ENCODE results near the gene CHKA.
A peak's percentile ranks its signal among the peaks of the same experiment; 100 is the strongest.

CHKA gene

DNA sequence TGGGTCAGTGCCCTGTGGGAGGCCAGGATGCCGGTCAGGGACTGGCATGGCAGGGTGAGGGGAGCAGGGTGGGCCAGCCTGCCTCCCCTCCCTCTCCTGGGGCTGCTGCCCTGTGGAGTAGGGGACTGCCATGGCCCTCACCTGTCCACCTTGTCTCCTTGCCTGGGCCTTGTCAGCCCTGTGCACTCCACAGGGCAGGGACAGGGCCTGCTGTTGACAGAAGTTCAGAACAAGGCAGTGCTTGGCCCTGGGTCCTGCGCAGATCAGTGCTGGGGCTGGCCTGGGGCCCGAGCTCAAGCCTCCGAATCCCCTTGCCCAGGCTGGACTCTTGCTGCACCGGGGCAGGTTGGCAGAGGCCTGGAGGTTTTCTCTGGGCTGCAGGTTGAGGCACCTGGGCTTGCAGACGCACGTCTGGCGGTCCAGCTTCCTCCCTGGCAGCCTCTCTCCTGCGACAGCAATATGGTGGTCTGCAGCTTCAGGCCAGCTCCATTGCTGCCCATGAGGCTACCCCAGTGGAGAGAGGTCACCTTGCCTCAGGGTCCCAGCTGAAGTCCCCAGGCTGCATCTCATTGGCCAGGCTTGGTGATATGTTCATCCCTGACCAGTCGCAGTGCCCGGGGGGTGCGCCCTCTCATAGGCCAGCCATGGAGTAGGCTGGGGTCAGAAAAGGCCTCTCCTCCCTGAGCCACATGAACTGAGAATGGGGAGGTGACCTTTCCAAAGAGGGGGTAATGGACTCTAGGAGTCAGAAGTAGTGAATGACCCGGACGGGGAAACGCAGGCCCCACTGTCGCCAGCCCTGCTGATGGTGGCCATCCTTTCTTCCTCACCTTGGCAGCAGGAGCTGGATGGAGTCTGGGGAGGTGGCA lies 21.5 kb upstream of the CHKA start:
- DNase-seq, result no peak

DNA sequence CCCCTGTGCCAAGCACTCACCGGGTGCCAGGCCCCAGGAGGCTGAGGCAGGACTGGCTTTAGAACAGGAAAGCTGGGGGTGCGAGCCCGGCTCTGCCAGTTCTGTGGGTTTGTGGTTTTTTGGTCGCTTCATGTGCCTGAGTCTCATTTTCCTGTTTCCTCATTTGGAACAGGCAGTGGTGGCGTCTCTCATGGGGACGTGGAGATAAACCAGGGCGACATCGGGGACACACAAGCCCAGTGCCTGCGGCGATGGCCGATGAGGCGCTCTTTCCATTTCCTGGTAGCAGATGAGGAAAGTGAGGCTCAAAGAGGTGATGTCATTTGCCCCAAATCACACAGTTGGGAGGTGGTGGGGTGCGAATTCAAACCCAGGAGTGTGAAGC lies 20.8 kb upstream of the CHKA start:
- DNase-seq, result peak; percentile 96

DNA sequence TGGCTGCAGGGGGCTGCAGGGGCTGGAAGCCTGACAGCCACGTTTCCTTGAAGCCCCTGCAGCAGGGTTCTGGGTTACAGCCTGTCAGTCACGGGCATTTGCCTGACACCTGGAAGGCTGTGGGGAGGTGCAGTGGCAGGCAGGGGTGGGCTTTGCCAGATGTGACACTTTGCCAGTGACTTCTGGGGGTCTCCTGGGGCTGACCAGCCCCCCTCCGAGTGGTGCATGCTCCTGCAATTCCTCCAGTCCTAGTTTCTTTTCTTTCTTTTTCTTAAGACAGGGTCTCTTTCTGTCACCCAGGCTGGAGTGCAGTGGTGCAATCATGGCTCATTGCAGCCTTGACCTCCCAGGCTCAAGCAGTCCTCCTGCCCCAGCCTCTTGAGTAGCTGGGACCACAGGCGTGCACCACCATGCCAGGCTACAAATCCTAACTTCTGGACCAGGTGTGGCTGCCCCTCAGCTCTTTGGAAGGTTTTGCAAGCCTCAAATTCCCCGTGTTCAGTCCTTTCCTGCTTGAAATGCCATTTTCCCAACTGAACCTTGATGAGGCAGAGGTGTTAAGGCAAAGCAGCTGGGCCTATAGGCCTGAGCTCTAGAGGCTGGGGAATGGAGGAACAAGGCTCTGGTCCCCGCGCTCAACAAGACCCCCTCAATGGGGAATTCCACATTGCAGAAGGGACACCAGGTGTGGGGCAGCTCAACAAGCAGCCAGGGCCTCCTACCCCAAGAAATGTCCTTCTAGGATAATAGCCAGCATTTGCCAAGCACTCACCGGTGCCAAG lies 20.2 kb upstream of the CHKA start:
- DNase-seq, result no peak

DNA sequence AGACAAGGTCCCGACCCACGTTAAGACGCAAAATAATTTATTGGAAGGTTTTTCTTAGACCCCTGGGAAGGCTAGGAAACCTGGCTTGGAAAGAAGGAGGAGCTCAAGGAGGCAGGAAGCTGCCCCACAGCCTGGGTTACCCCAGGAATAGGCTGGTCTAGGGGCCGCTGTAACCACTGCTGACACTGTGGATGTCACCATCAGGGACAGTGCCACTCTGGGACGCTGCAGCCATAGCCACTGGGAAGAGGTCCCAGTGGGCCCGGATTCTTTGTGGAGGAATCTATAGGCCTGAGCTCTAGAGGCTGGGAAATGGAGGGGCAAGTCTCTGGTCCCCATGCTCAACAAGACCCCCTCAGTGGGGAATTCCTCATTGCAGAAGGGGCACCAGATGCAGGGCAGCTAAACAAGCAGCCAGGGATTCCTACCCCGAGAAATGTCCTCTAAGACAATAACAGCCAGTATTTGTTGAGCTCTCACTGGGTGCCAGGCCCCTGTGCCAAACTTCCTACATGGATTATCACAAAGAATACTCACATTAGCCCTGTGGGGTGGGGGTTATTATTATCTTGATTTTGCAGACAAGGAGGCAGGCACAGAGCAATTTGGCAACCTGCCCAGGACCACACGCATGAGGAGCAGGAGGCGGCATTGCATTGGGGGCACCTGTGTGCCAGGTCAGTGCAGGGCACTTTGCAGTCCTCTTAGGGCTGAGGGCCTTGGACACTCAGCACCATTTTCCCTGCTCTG lies 19.5 kb upstream of the CHKA start:
- DNase-seq, result peak; percentile 83

DNA sequence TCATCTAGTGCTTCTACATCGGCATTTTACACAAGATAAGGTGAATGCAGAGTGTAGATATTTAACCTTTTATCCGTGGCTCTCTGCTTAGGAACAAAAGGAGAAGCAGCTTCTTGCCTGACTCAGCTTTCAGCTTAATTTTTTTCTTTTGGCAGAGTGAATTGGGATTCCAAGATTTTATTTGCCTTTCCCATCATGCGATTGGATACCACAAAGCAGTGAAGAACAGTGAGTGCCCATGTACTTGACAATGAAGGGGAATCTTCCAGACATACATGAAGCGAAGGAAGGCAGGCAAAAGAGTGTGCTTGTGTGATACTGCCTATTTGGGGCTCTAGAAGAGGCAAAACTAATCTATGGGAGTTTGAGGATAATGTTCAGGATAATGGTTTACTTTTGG lies 17.0 kb upstream of the CHKA start:
- DNase-seq, result no peak

DNA sequence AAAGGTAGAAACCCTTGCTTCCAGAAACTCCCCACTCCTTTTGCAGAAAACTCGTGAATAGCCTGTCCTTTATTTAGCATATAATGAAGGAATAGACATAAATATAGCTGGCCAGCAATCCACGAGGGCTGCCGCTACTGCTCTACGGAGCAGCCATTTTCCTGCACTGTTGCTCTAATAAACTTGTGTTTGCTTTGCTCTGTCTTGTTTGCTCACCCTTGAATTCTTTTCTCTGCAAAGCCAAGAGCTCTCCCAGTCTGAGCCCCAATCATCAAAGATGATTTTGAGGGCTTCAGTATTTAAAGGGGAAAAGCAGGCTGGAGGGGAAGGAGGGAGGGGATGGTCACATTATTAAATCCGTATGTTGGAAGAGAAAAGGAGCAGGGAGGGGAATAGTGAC lies 16.6 kb upstream of the CHKA start:
- no peak for DNase-seq

DNA sequence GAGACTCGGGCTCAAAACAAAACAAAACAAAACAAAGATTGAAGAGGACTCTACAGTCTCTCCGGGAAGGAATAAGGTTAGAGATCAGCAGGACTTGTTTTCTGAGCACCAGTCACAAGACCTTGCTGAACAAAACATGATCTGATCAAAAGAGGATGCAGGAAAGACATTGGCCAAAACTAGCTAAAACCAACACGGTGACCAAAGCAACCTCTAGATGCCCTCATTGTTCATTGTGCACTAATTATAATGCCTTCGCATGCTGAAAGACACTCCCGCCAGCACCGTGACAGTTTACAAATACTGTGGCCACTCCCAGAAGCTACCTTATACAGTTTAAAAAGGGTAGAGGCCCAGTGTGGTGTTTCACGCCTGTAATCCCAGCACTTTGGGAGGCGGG lies 15.7 kb upstream of the CHKA start:
- no peak for DNase-seq

DNA sequence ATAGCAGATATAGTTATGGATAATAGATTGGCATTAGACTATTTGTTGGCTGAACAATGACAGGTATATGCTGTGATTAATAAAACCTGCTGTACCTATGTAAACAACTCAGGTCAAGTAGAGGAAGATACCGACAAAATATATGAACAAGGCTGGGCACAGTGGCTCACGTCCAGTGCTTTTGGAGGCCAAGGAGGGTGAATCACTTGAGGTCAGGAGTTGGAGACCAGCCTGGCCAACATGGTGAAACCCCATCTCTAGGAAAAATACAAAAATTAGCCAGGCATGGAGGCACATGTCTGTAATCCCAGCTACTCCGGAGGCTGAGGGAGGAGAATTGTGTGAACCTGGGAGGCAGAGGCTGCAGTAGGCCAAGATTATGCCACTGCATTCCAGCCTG lies 14.0 kb upstream of the CHKA start:
- DNase-seq, result no peak

DNA sequence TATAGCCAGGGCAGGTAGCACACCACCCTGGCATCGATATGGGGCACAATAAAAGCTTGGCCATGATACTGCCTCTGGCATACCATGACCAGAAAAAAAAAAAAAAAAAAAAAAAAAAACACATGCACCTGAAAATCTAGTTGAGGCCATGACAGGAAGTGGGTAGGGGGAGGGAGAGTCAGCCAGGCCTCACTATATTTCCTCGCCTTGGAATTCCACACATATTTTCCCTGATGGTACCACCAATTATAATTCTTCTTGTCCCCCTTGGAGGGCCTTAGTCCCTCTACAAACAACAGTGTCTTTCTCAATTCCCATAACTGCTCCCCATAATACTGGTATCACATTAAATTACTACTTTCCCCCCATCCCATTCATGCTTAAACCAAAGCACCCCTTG lies 12.6 kb upstream of the CHKA start:
- DNase-seq, result no peak

DNA sequence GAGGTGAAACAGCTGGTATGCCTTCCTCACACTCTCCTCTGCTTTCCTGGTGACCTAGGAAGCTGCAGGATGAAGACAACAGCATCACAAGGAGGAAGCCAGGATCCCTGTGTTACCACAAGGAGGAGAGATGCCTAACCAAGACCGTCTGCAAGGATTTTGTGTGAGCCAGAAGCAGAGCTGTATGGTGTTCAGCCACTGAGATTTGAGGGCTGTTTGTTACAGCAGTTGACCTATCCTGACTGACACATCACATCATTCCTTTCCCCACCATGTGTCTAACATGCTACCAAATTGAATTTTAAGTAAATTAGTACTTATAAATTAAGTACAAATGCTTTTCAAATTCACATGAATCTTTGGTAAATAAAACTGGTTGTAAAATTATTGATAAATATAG lies 8.9 kb upstream of the CHKA start:
- DNase-seq, result no peak

DNA sequence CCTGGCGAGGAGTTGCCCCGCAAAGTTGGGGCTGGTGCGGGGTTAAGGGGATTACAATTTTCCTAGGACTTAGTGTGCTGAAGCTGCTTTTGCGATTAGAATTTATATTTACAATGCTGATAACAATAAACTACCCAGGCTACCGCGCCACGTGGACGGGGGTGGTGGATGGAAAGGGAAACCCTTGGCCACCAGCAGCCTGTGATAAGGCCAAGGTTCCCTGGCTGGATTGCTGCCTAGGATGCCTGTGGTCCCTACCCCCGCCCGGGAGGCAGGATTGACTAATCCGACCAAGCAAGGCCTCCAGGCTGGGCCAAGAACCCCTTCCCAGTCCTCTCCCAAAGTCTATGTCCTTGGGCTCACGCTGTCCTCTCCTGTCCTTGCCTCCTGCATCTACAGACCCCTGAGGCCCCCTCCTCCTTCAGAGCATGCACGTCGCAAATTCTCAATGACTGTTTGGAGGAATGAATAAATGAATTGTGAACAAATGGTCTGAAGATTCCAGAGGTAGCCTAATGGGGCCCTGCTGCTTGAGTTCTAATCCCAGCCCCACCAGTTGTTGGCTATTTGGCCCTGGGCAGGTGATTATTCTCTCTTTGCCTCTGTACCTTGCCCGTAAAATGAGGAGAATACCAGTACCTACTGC lies 7.6 kb upstream of the CHKA start:
- DNase-seq, result peak; percentile 88

DNA sequence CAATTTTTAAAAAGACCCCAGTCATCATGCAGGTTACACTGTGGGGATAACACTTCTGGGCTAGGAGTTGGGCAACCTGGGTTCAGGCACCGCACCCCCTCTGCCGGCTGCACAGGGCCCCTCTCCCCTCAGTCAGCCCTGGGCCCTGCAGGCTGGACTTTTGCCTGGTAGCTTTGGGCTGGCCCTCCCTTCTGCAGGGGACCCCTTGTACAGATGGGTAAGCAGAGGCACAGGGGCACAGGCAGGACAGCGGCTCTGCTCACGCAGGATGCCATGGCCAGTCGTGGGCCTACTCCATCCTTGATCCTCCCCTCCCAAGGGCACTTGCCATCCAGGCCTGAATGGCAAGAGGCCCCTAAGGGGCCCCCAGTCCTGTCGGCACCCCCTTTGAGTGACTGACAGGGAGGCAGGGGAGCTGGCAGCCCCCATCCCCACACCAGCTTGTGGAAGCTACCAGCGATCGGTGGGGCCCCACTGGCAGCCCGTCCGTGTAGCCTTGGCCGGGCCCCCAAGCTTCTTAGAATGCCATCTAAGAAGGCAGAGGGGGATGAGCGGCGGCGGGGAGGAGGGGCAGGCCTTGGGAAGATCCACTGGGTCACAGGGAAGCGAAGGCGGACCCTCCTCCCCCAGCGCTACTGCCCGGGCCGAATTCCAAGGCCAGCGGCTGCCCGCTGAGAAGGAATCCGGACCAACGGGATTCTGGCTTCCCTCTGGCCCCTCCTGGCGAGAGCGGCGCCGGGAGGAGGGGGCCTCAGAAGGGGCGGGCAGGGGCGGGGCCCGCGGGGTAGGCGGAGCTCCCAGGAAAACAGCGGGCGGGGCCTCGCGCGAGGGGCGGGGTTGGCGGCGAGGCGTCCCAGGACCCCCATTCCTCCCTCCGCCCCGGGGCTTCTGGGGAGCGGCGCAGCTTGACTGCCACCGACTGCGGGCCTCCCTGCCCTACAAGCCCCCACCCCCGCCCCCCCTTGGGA lies 6.8 kb upstream of the CHKA start:
- no peak for DNase-seq

DNA sequence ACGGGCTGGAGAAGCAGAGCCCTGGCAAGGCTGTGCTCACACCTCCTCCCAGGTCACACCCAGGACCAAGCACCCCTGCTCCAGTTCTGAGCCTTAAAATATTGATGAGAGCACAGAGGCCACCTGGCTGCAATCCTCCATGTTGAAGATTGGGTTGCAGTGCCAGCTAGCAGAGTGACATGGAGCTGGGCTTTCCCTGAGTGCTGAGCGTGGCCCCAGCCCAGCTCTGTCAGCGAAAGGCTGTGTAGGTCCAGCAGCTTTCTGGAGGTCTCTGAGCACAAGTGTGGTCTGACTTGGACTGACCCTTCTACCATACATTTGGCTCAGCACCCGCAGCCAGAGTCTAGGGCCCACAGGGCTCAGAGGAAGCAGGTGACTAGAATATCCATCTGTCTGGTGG lies 4.0 kb upstream of the CHKA start:
- no peak for DNase-seq

DNA sequence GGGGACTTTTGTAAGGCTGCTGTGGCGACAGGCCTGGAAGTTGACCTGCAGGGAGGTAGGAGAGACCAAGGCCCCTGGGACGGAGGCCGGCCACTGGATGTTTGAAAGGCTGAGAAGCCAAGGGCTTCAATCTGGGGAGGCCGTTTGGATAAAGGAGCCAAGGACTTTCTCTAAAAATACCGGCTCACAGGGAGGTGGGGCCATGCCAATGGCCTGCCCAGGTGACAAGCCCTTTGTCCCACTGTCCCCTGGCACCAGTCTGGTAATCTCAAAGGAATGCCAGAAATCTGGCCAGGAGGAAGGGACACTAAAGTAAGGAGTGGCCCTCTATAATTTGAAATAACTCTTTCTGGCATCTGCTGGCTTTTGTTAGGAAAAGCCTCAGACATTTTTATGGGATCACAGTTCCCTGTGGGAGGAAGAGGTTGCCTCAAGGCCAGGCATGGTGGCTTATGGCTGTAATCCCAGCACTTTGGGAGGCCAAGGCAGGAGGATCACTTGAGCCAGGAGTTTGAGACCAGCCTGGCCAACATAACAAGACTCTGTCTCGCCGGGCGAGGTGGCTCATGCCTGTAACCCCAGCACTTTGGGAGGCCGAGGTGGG lies 1.9 kb upstream of the CHKA start:
- no peak for DNase-seq

DNA sequence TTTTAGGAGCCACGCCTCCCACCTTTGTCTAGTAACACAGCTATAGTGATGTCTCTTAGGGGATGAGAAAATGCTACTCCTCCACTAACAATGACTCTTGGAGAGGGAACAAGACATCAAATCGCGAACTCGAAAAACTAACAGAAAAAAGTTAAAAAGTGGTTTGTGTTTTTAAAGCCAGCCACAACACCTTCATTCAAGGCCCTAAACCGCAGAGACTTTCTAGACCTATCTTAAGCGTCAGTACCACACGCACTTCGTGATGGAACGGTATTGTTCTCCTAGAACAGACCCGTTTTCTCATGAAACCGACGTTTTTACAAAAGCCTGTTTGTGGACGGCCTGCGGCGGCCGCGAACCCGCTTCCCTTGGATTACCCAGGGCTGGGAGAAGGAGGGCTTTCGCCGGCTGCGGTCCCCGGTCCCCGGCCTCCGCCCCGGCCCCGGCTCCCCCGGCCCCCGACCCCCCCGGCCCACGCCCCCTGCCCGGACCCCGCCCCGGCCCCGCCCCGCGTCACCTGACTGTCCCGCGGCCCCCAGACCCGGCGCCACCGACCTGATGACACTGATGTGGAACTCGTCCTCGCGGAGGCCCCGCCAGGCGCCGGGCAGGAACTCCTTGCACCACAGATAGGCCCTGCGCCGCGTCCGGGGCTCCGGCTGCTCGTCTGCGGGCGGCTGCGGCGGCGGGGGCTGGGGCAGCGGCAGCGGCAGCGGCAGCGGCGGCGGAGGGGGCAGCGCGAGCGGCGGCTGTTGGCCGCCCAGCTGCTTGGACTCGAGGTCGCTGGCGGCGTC lies 718 bp downstream of the CHKA start:
- peak; percentile 78 for DNase-seq

DNA sequence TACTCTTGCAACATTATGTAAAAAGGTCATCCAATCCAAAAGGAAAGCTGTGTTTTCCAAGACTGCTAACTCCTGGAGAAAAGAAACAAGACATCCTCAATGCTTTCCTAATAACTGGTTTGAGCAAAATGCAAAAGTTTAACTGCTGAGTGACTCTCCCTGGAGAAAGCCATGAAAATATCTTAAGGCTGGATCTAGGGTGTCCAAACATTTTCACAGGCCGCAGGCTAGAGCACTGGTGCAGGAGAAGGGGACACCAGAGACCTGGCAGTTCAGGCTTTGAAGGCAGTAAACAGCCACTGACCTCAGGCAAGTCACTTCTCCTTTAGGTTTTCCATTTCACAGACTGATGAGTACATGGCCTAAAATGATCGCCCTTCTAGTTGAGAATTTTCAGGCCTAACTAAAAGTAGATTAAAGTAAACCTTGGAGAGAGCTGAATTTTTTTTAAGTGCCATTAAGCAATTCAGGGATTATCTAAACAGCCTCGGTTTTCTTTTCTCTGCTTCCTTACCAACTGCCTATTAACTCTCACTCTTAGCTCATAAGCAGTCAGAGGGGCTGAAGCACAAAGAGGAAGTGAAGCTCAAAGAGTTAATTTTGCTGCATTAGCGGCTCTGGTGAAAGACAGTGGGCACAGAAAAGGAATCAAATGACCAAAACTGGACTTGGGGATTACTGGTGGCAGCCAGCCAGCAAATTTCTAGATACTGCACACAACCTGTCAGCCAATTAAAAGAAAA lies 2.3 kb downstream of the CHKA start:
- DNase-seq, result peak; percentile 86

DNA sequence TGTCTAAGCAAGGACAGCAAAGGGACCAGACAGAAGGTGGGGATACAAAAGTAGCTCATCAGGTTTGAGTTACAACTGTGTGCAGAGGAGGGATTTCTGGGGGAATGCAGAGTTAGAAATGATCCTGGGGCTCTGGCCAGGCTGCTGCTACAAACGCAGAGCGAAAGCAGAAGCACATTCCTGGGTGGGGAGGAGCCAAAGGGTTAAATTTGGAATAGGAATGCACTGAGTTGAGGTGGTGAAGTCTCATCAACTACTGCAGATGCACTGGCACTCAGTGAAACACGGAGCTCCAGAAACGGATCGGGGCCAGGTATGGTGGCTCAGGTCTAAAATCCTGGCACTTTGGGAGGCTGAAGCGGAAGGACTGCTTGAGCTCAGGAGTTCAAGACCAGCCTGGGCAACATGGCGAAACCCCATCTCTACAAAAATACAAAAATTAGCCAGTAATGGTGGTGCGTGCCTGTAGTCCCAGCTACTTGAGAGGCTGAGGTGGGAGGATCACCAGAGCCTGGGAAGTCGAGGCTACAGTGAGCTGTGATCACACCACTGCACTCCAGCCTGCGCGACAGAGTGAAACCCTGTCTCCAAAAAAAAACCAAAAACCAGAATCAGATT lies 3.2 kb downstream of the CHKA start:
- DNase-seq, result no peak

DNA sequence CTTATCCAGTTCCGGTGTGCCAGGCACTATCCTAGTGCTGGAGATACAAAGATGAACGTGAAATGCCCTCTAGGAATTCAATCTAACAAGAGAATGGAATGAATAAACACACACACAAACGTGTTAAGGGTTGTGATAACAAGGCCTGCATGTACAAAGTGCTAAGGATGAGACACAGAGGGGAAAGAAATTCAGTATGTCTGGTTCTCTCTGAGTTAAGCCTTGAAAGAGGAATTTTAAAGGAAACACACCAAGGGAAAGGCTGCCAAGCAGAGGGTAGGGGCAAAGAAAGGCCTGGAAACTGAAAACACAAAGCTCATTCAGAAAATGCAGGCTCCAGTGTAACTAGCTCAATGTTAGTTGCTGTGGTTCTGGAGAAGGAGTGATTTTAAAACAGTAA lies 4.2 kb downstream of the CHKA start:
- DNase-seq, result no peak

DNA sequence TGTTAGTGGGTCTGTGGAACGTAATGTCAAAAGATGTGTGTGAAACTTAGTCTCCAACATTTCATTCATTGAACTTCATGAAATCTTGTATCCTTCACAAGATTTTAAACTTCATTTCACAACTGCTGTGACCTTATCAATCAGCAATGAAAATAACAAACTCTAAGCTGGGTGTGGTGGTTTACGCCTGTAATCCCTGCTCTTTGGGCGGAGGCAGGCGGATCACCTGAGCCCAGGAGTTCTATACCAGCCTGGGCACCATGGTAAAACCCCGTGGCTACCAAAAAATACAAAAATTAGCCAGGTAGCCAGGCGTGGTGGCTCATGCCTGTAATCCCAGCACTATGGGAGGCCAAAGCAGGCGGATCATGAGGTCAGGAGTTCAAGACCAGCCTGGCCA lies 5.1 kb downstream of the CHKA start:
- DNase-seq, result no peak

Data from hematopoietic multipotent progenitor cell treated with erythropoietin and hydrocortisone succinate and interleukin-3 and kit ligand, for 4 days (in vitro differentiated cells).